NCI-H510A treated with DMSO at 0.1 percent for 48 hours (cell line): ENCODE measurements around the gene FMOD.

Experiments used
- DNase-seq: peaks from one replicate; lab custom pipeline; 2025; lab: John Stamatoyannopoulos, UW

FMOD gene

GRCh38 chr1:203351037-203351625, at the start of gene FMOD:
Gene FMOD (minus strand): TSS chr1:203351122. CDS start chr1:203348270, 2,852 bp downstream.
- peak; percentile 30 for DNase-seq

- no peak for DNase-seq
These were observed 45.8 kb upstream of the FMOD start for GRCh38 chr1:203396595-203397194.

- no peak for DNase-seq
These were observed 44.8 kb upstream of the FMOD start for GRCh38 chr1:203395751-203396150.

GRCh38 chr1:203390298-203390697, 39.4 kb upstream of the FMOD start:
- no peak for DNase-seq

- DNase-seq: no peak
These were observed 37.8 kb upstream of the FMOD start for GRCh38 chr1:203388683-203389082.

GRCh38 chr1:203382026-203382425, 31.1 kb upstream of the FMOD start:
- DNase-seq: no peak

- no peak for DNase-seq
These were observed 30.3 kb upstream of the FMOD start for GRCh38 chr1:203381151-203381751.

GRCh38 chr1:203380420-203381150, 29.7 kb upstream of the FMOD start:
- no peak for DNase-seq

GRCh38 chr1:203379825-203380224, 28.9 kb upstream of the FMOD start:
- no peak for DNase-seq

- DNase-seq: no peak
These were observed 27.8 kb upstream of the FMOD start for GRCh38 chr1:203378556-203379245.

- no peak for DNase-seq
These were observed 23.1 kb upstream of the FMOD start for GRCh38 chr1:203373991-203374390.

GRCh38 chr1:203373002-203373401, 22.1 kb upstream of the FMOD start:
- DNase-seq: no peak

GRCh38 chr1:203371288-203371687, 20.4 kb upstream of the FMOD start:
- DNase-seq: no peak

GRCh38 chr1:203369666-203370065, 18.7 kb upstream of the FMOD start:
- no peak for DNase-seq

- no peak for DNase-seq
These were observed 17.9 kb upstream of the FMOD start for GRCh38 chr1:203368624-203369451.

- peak; percentile 62 for DNase-seq
These were observed 16.1 kb upstream of the FMOD start for GRCh38 chr1:203367057-203367456.

- no peak for DNase-seq
These were observed 15.6 kb upstream of the FMOD start for GRCh38 chr1:203366476-203366875.

- no peak for DNase-seq
These were observed 13.9 kb upstream of the FMOD start for GRCh38 chr1:203364806-203365205.

- no peak for DNase-seq
These were observed 13.3 kb upstream of the FMOD start for GRCh38 chr1:203364094-203364801.

- no peak for DNase-seq
These were observed 11.8 kb upstream of the FMOD start for GRCh38 chr1:203362720-203363025.
